Liver (tissue), 3 donors: ENCODE results near the gene RABL3.

Experiments
- JUND ChIP-seq, 2 donors: IDR thresholded peaks; 2 replicates each; pipeline ENCODE4 v1.6.1; 2016; ENCODE audit warnings: antibody characterized with exemption in 2 of 2
- RAD21 ChIP-seq, 2 donors: IDR thresholded peaks; 2 replicates each; pipeline ENCODE4 v1.6.1; 2016; ENCODE audit warnings: antibody characterized with exemption in 2 of 2, mild to moderate bottlenecking in 2 of 2
- RXRA ChIP-seq, 2 donors: IDR thresholded peaks; 2 replicates each; pipeline ENCODE4 v1.6.1; 2017 to 2018; ENCODE audit warnings: antibody characterized with exemption in 2 of 2, mild to moderate bottlenecking in 1 of 2
- TF ChIP-seq, protein P1 (sequence below): fragments of 150-350 bp; IDR thresholded peaks from 2 replicates; pipeline ENCODE4 v1.5.1; 2017; ENCODE audit warnings: improper control_type of control experiment, low read depth, low read length; ENCODE audit not compliant: missing input control
- donor health status: healthy.
- donor health status: healthy.

DNA sequence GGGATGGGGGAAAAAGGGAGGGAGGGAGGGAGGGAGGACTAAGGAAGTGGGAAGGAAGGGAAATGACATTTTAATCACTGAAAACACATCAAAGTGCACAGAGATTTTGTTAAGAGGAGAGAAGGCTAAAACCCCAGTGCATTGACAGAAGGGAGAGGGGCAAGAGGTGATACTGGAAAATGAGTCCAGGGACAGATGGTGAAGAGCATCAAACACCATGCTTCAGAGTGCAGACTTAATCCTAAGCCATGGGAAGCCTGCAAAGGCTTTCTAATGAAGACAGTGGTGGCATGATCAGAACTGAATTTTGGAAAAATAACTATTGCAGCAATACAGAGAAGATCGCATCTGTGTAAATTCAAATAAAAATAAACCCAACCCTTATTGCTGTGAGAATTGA lies 102.1 kb downstream of the RABL3 start:
- TF ChIP-seq RAD21 (IDR thresholded peaks at IDR 0.05) (no peak), JUND (IDR thresholded peaks at IDR 0.05) (no peak), RXRA (IDR thresholded peaks at IDR 0.05) (no peak)
- TF ChIP-seq, protein P1, sequence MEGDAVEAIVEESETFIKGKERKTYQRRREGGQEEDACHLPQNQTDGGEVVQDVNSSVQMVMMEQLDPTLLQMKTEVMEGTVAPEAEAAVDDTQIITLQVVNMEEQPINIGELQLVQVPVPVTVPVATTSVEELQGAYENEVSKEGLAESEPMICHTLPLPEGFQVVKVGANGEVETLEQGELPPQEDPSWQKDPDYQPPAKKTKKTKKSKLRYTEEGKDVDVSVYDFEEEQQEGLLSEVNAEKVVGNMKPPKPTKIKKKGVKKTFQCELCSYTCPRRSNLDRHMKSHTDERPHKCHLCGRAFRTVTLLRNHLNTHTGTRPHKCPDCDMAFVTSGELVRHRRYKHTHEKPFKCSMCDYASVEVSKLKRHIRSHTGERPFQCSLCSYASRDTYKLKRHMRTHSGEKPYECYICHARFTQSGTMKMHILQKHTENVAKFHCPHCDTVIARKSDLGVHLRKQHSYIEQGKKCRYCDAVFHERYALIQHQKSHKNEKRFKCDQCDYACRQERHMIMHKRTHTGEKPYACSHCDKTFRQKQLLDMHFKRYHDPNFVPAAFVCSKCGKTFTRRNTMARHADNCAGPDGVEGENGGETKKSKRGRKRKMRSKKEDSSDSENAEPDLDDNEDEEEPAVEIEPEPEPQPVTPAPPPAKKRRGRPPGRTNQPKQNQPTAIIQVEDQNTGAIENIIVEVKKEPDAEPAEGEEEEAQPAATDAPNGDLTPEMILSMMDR: no peak
